KBM-7 (cell line): ENCODE results near the gene UQCC3.
"Not testable (repeated sequence)": the region's sequence is repeated elsewhere in the genome, so short reads cannot be mapped to it uniquely, and the experiment has no call there.

Source experiments
- DNase-seq: peaks from one replicate; pipeline ENCODE4 v3.0.0-alpha.2; 2015
- in situ Hi-C: fragments of 300-500 bp; cut with MboI; formaldehyde crosslinking; loops from 2 replicates; pipeline ENCODE4 v1.14.3; 2020; ENCODE audit warnings: low sequenced_read_pairs, low pct_unique_long_range_greater_than_20kb, mixed read lengths

The UQCC3 gene

DNA sequence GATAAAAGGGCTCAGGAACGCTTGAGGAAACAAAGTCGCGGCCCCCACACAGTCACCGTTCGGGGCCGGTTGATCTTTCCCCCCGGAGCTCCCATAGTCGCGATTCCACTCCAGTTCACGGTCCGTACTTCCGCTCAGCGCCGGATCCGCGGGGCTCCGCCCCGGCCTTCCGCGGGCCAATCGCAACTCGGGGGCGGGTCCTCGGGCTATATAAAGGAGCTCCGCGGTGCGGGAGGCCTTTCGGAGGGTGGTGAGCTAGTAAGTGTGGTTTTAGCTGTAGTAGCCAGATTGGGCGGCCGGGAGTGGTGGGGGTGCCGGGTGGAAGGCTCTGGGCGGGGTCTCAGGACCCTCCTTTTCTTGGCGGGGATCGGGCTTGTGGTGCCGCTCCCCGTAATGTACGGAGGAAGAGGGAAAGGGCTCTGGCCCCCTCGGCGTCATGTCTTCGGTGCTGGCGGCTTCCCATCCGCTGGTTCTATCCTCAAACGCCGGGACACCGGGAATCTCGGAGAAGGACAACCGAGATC, 6.3 kb upstream of the UQCC3 start, which contains the start of the genes C11orf98 and CSKMT:
C11orf98 (minus strand) TSS at position 136 of the 524 bp plus-strand sequence; CDS start at position 95, 41 bp downstream.
CSKMT (plus strand) TSS at position 238 of the 524 bp plus-strand sequence. CDS start 568 bp downstream, outside the sequence.
- in situ Hi-C loops: no loop called here
- DNase-seq: peak; percentile 95

DNA sequence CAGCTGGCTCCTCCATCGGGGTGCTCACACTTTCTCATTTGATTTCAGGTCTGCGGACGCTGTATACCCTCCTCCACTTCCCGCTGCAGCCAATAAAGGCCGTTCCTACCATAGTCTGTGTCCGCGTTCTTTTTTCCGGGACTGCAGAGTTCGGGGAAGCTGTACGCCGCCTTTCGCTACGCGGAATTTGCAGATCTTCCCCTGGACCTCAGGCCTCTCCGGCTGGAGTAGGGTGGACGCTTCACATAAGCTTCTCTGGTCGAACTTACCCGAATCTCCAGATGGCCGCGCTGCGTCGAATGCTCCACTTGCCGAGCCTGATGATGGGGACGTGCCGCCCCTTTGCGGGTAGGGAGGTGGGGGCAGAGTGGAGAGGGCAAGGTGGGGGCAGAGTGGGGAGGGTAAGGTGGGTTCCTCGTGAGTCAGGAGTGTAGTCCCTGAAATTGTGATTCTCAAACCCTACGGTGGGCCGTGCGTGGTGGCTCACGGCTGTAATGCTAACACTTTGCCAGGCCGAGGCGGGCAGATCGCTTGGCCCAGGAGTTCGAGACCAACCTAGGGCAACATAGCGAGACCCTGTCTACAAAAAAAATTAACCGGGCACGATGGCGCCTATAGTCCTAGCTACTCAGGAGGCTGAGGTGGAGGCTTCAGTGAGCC, 5.7 kb upstream of the UQCC3 start:
- in situ Hi-C loops: no loop called here
- DNase-seq: peak; percentile 38

DNA sequence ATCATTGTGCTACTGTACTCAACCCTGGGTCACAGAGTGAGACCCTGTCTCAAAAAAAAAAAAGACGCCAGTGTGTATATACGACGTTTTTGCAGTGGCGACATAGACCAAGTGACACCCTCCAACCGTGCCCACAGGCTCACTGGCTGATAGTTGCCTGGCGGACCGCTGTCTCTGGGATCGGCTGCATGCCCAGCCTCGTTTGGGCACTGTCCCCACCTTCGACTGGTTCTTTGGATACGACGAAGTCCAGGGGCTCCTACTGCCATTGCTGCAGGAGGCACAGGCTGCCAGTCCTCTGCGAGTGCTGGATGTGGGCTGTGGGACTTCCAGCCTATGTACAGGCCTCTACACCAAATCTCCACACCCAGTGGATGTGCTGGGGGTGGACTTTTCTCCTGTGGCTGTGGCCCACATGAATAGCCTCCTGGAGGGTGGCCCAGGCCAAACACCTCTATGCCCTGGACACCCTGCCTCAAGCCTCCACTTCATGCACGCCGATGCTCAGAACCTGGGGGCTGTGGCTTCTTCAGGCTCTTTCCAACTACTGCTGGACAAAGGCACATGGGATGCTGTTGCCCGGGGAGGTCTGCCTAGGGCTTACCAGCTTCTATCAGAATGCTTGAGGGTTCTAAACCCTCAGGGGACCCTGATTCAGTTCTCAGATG, 5.1 kb upstream of the UQCC3 start:
- in situ Hi-C loops: no loop called here
- DNase-seq: no peak

DNA sequence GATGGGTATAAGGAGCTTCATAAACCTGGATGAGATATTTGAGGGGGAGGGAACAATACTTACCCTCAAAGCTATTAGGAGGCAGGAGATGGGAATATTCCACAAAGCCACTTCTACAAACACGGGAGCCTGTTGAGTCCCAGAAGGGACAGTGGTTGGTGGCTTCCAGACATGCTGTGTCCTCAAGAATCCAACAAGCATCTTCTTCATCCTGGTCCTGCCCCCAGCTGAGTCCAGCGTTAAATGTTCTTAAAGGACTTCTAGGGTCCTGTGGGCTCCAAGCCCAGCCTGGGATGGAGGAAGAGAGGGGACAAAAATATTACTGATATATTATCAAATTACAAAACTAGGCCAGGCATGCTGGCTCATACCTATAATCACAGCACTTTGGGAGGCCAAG, 4.0 kb upstream of the UQCC3 start:
- DNase-seq: no peak
- in situ Hi-C loops: no loop called here

DNA sequence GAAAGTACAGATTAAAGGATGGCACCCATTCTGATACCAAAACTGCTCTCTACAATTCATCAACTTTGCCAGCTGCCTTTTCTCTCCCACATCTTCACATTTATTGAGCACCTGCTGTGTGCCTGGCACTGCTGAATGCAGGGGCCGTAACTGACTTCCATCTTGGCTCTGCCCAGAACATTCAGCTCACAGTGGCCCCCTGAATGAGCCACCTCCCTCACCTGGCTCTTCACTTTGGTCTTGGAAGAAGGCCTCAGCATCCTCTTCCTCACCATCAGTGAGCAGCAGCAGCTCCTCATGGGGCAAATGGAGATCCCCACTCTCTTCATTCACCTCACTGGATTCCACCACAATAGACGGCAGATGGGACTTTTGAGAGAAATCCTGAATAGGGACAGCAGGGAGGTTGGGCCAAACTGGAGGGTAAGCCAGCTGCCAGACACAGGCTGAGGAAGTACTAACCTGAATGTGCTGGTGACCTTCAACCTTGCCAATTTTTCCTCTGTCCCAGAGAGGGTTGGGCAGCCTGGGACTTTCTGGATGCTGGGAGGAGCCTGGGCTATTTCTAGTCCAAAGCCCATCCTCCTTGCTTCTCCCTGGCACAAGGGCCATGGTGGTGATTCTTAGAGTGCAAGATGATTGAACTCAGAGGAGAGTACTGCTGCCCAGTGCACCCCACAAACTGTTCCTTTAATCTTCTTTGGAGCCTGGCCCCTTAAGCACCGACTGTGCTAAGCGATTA, 1.9 kb upstream of the UQCC3 start:
- DNase-seq: no peak
- in situ Hi-C loops: no loop called here

DNA sequence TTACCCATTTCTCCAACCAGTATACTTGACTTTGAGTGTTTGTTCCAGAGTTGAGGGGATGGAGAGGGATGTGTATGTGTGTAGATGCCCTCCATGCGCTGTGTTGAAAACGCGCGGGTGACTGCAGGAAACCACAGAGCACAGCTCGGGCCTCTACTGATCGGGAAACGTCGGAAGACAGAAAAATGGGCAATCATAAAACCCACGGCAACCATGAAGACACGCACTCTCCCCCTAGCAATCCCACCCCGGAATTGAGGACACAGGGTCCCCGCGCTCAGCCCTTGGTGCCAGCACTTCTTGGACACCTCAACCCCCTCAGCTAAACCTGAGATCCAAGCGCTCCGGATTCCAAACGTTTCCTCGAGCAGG, 251 bp upstream of the UQCC3 start:
- DNase-seq: no peak
- in situ Hi-C loops: no loop called here

DNA sequence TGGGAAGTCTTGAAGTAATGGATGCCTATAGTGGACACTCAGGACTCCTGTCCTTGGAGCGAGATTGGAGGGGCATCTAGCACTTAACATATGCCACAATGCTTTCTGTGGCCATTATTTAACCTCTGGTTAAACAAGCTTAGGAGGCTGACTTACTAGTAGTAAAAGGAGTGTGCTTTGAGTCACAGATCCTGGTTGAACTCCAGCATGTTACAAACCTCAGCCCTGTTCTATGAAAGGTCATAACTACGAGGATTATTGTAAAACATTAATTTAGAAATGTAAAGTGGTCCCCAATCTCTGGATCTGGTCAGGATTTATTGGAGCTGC, 1.7 kb downstream of the UQCC3 start:
- in situ Hi-C loops: no loop called here
- no peak for DNase-seq

DNA sequence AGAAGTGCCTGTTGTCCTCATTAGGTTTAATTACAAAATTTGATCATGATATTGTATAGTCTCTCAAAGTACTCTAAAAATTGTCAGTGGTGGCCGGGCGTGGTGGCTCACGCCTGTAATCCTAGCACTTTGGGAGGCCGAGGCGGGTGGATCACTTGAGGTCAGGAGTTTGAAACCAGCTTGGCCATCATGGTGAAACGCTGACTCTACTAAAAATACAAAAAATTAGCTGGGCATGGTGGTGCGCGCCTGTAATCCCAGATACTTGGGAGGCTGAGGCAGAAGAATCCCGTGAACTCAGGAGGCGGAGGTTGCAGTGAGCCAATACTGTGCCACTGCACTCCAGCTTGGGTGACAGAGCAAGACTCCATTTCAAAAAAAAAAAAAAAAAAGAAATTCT, 3.9 kb downstream of the UQCC3 start:
- not testable (repeated sequence) for DNase-seq
- in situ Hi-C loops: loop anchor here (25.0 kb wide), 1 partner anchor 288 kb away; no protein-coding TSS in a partner anchor

DNA sequence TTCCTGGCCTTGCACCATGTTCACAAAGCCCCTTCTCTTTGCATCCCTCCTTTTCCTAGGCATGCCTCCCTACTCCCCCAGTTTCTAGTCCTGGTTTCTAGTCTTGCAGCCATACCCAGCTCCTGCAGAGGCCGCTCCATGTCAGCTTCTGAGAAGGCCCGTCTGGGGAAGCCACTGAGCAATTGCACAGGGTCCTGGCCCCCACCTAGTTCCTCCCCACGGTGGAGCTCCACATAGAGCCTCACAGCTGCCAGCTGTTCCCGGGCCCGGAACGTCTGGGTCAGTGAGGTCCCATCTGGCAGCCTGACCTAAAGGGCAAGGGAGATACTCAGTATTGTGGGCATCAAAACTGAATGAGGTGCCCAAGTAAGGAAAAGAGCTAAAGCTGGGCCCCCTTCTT, 5.2 kb downstream of the UQCC3 start:
- no peak for DNase-seq
- in situ Hi-C loops: loop anchor here (25.0 kb wide), 1 partner anchor 289 kb away; no protein-coding TSS in a partner anchor

DNA sequence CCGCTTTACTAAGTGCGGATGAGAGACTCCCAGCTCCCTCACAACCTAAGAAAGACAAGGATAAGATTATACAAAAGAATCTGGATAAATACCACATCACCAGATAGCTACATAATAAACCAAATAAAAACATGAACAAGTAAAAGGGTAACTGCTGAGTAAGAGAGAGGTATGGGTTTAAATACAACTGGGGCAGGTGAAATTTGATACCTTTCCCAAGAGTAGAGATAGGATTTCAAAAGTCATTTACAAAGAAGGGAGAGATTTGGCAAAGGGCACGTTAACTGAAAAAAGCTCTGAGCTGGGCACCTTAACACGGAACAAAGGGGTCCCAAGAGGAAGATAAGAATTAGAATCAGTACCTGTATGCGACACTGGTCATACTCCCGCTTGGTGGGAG, 5.7 kb downstream of the UQCC3 start:
- in situ Hi-C loops: loop anchor here (25.0 kb wide), 1 partner anchor 290 kb away; no protein-coding TSS in a partner anchor
- DNase-seq: no peak

DNA sequence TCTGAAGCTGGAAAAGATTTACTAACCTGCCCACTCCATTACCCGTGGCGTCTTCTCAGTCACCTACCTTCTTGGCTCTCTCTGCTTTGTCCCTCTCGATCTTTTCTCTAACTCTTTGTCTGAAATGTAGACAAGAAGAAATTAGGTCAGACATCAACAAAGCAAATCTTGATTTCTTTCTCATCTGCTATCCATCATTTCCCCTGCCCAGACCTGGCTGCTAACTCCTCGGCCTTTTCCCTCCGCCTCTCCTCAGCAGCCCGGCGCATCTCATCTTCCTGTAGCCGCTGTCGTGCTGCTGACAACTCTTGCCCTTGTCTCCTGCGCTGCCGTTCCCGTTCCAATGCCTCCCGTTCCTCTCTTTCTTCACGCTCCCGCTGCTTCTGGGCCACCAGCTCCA, 6.2 kb downstream of the UQCC3 start:
- in situ Hi-C loops: loop anchor here (25.0 kb wide), 1 partner anchor 290 kb away; no protein-coding TSS in a partner anchor
- DNase-seq: no peak

DNA sequence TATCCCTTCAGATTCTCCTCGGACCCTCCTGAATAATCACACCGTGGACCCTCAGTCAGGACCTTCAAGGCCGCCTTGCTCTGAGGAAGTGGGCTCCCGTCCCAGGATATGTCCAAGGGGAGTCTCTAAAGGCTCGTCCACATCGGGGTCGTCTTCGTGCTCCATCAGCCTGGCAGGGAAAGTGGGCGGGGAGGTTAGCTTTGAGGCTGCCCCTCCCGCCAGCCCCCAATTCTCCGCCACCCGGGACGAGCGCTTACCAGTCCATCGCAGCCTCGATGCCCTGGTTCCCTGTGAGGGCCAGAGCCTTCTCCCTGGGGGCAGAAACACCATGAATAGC, 6.9 kb downstream of the UQCC3 start:
- in situ Hi-C loops: loop anchor here (25.0 kb wide), 1 partner anchor 291 kb away; no protein-coding TSS in a partner anchor
- DNase-seq: no peak

DNA sequence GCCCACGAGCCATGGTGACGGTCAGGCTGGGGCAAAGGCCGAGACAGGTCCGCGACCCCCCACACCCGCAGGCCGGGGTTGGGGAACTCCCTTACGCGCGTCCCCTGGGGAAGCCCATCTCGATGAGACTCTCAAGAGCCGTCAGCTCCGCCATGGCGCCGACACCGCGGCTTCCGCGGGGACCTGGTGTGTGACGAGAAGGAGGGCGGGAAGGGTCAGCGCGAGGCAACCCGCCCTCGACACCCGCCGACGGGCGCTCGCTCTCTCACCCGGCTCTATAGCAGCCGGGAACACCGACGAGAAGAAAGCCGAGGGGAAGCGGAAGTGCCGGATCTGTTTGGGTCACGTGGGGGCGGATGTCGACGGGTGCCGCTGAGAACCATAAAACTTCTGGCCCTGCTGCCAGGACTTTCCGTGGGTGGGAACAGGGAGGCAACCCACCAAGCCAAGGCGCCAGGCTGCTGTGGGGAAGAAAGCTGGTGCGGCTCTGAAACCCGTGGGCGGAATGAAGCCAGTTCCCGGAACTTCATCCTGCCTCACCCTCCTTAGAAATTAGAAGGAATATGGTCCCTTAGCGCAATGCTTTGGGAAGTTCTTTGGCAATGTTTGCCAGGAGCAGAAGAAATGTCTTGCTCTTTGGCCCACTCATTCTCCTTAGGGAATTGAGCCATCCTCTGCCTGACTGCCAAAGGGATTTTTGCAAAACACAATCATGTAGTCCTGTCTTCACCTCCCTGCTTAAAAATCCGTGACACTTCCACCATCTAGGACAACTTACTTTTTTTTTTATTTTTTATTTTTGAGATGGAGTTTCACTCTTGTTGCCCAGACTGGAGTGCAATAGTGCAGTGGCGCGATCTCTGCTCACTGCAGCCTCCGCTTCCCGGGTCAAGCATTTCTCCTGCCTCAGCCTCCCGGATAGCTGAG, 7.6 kb downstream of the UQCC3 start, which contains the start of gene UBXN1:
UBXN1 (minus strand) TSS at position 304 of the 927 bp plus-strand sequence; CDS start at position 154, 150 bp downstream.
- in situ Hi-C loops: loop anchor here (25.0 kb wide), 1 partner anchor 292 kb away; no protein-coding TSS in a partner anchor
- peak; percentile 91 for DNase-seq

DNA sequence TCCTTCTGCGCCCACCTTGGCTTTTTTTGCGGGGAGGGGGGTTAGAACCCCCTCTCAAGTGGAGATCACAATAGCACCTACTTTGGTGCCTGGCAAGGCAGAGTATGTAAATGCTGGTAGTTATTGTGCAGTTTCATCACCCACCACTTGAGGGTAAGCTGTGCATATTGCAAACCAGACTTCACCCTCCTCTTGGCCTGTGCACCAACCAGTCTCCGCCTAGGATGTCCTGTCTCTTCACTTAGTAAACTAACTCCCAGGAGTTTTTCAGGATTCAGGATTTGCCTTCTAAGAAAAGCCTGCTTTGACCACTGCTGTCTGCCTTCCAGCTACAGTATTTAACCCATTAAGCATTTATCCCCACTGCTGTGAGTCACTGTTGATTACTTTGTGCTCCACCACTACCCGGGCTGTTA, 9.4 kb downstream of the UQCC3 start:
- peak; percentile 72 for DNase-seq
- in situ Hi-C loops: loop anchor here (25.0 kb wide), 1 partner anchor 294 kb away; no protein-coding TSS in a partner anchor

DNA sequence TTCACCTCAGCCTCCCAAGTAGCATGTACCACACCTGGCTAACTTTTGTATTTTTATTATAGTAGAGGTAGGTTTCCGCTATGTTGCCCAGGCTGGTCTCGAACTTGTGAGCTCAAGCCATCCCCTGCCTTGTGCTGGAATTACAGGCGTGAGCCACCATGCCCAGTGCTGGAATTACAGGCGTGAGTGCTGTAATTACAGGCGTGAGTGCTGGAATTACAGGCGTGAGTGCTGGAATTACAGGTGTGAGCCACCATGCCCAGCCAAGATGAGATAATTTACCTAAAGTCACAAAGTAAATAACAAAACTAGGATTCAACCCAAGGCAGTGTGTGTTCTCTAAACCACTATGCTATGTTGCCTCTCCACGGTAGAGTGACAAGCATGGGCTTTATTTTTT, 11.0 kb downstream of the UQCC3 start:
- in situ Hi-C loops: loop anchor here (25.0 kb wide), 1 partner anchor 295 kb away; no protein-coding TSS in a partner anchor
- DNase-seq: no peak

DNA sequence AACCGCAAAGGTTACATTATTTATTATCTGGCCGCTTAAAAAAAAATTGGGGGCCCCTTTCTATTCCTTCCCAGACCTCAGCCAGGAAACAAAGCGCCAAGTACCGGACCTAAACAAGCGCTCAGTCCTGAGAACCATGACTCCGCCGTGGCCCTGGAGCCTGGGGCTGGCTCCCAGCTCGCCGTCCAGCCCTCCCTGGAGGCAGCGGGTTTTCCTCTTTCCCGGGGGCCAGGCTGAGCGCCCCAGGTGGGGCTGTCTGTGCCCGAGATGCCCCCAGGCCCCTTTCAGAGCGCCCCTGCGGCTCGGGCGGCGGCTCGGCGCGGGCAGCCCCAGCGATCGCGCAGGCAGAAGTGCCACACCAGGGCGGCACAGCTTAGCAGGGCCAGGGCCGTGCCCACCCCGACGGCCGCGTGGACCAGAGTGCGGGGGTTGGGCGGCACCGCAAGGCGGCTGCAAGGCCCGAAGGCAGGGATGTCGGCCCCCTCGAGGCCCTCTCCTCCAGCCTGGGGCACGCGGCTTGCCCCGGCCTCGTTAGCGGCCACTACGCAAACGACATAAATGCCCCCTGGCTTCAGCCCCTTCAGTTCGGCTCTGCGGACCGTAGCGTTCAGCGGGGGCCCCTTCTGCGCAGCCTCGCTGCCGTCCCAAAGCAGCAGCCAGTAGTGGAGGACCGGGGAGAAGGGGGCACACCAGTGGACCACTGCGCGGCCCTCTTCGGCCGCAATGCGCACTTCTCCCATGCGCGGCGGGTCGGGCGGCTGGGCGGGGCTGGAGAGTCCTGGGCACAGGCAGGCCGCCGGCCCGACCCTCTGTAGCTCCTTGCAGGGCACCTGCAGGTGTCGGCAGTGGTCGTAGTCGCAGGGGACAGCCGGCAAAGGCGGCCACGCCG, 16.3 kb downstream of the UQCC3 start:
- no peak for DNase-seq
- in situ Hi-C loops: loop anchor here (25.0 kb wide), 1 partner anchor 300 kb away; no protein-coding TSS in a partner anchor

DNA sequence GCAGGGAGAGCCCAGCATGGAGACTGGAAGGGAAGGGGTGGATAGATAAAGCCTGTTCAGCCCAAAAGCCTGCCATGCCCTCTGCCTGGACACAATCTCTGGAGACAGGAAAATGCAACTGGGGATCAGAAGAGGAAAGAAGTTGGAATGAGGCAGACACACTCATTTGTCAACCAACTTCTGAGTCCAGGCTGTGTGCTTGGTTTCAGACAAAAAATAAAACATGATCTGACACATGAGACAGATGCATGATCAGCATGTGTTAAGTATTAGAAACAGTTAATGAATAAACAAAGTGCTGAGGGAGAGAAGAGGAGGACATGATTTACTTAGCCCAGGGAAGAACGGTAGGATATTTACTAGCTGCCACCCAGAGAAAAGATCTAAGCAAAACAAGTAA, 17.0 kb downstream of the UQCC3 start:
- in situ Hi-C loops: loop anchor here (25.0 kb wide), 1 partner anchor 301 kb away; no protein-coding TSS in a partner anchor
- no peak for DNase-seq
